Type B pancreatic cell (in vitro differentiated cells): ENCODE measurements around the gene PRKAR2B. TPM values are rescaled to one million over a fixed set of nuclear protein-coding genes. Genes with fewer than 3 reads are reported as not detected.

ENCODE experiments used
- DNase-seq: peaks from one replicate; pipeline ENCODE4 v3.0.0; 2021; ENCODE audit warnings: mixed read lengths; ENCODE audit not compliant: unreplicated experiment; ENCODE audit errors: extremely low spot score
- H3K27ac Mint-ChIP-seq: 2 replicates; pipeline ENCODE4 v1.8.0; 2021; ENCODE audit warnings: mild to moderate bottlenecking, mixed read lengths
- H3K27me3 Mint-ChIP-seq: 2 replicates; pipeline ENCODE4 v1.8.0; 2021; ENCODE audit warnings: mixed read lengths
- H3K36me3 Mint-ChIP-seq: 2 replicates; pipeline ENCODE4 v1.8.0; 2021; ENCODE audit warnings: mixed read lengths
- H3K4me1 Mint-ChIP-seq: one replicate; pipeline ENCODE4 v1.8.0; 2021; ENCODE audit warnings: mixed read lengths; ENCODE audit not compliant: unreplicated experiment
- H3K4me3 Mint-ChIP-seq: 2 replicates; pipeline ENCODE4 v1.8.0; 2021; ENCODE audit warnings: mild to moderate bottlenecking, mixed read lengths
- H3K9me3 Mint-ChIP-seq: 2 replicates; pipeline ENCODE4 v1.8.0; 2021; ENCODE audit warnings: mixed read lengths
- total RNA-seq: library from RNA; stranded (reverse); gene quantifications from 2 replicates; pipeline ENCODE4 v1.2.1, GENCODE V29; 2021; ENCODE audit warnings: low replicate concordance
- TF ChIP-seq, protein P1 (sequence below): fragments of 200-600 bp; sonication (generic); conservative IDR thresholded peaks from 2 replicates; pipeline ENCODE4 v1.5.0; 2021; ENCODE audit warnings: antibody characterized with exemption, mild to moderate bottlenecking

The PRKAR2B gene
- total RNA-seq, 1 donor from 2014 or later, result 7.2 TPM

DNA sequence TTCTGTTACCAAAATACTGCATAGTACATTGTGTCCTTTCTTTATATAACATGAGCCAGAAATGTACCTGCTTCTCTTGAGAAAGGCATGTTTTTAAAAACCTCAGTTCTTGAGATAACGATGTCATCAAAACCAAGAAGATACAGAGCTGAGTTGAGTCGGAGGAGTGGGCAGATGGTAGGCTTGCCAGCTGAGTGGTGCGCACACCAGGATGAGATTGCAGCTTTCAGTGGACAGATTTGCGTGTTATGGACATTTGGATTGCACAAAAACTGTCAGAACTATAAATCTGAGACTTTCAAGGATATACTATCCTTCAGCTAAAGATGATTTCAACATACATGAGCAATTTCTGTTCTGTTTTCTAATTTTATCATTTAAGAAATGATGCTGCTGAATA lies 25.0 kb downstream of the PRKAR2B start:
- Mint-ChIP-seq H3K4me3 (no peak overlapping the region), H3K36me3 (no peaks in the 10 kb centered on the region), H3K27me3 (no peaks in the 10 kb centered on the region), H3K4me1 (no peaks in the 10 kb centered on the region), H3K9me3 (no peaks in the 10 kb centered on the region), H3K27ac (no peak overlapping the region)
- DNase-seq, result no peak
- TF ChIP-seq, protein P1, sequence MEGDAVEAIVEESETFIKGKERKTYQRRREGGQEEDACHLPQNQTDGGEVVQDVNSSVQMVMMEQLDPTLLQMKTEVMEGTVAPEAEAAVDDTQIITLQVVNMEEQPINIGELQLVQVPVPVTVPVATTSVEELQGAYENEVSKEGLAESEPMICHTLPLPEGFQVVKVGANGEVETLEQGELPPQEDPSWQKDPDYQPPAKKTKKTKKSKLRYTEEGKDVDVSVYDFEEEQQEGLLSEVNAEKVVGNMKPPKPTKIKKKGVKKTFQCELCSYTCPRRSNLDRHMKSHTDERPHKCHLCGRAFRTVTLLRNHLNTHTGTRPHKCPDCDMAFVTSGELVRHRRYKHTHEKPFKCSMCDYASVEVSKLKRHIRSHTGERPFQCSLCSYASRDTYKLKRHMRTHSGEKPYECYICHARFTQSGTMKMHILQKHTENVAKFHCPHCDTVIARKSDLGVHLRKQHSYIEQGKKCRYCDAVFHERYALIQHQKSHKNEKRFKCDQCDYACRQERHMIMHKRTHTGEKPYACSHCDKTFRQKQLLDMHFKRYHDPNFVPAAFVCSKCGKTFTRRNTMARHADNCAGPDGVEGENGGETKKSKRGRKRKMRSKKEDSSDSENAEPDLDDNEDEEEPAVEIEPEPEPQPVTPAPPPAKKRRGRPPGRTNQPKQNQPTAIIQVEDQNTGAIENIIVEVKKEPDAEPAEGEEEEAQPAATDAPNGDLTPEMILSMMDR, result no peak

DNA sequence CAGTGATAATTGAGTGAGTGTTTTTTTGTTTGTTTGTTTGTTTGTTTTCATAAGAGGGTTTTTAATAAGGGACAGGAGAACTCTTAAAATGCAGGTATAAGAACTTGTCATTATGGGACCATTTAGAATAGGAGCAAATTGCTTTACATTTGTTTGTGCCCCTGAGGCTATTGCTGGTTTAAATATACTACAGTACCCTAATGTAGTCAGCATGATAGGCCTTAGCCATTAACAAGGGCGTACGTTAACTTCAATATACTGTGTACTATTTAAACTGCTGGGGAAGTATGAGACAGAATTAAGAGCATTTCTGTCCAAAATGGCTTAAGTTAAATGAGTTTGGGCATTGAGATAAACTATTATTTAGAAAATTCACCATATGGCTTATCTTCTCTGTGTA lies 26.2 kb downstream of the PRKAR2B start:
- H3K27ac Mint-ChIP-seq, result no peak overlapping the region
- no peak overlapping the region for H3K4me3 Mint-ChIP-seq
- H3K9me3 Mint-ChIP-seq, result no peaks in the 10 kb centered on the region
- no peaks in the 10 kb centered on the region for H3K27me3 Mint-ChIP-seq
- no peaks in the 10 kb centered on the region for H3K36me3 Mint-ChIP-seq
- DNase-seq, result no peak
- no peaks in the 10 kb centered on the region for H3K4me1 Mint-ChIP-seq
- TF ChIP-seq, protein P1, result no peak

DNA sequence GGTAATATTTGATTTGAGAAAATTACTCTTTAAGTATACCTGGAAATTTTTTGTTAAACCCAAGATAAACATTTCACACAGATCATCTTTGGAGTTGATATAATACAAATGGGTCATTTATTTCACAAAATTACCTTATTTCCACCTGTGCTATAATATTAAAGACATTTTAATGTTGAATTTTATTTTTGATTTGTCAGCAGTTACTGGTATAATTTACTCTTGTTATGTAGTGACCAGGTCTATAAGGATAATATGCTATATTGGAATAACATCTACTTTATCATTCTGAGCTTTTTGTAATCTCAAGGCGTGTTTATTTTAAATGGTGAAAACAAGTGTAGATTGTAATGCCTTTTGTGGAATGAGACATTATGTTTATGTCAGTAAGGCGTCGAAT lies 26.6 kb downstream of the PRKAR2B start:
- no peak overlapping the region for H3K4me3 Mint-ChIP-seq
- no peaks in the 10 kb centered on the region for H3K4me1 Mint-ChIP-seq
- TF ChIP-seq, protein P1, result no peak
- no peaks in the 10 kb centered on the region for H3K9me3 Mint-ChIP-seq
- no peaks in the 10 kb centered on the region for H3K27me3 Mint-ChIP-seq
- H3K36me3 Mint-ChIP-seq, result no peaks in the 10 kb centered on the region
- no peak overlapping the region for H3K27ac Mint-ChIP-seq
- no peak for DNase-seq

DNA sequence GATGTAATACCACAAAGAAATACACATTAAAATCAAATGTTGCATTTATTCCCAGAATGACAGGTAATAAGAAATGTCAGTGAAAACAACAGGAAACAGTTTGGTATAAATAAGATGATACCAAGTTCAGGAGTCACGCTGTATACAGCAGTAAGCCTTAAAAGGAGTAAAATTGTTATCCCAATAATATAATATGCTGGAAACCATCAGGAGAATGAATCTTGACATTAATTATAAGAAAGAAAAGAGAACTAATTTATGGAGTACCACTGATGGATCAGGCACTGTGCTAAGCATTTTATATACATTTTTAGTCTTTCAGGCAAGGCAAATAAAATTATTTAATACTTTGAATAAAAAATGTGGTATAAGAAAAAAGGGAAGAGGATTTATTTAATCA lies 27.6 kb downstream of the PRKAR2B start:
- Mint-ChIP-seq H3K4me3 (no peak overlapping the region), H3K36me3 (no peaks in the 10 kb centered on the region), H3K4me1 (no peaks in the 10 kb centered on the region), H3K27ac (no peak overlapping the region), H3K27me3 (no peaks in the 10 kb centered on the region), H3K9me3 (no peaks in the 10 kb centered on the region)
- TF ChIP-seq, protein P1, result no peak
- no peak for DNase-seq

DNA sequence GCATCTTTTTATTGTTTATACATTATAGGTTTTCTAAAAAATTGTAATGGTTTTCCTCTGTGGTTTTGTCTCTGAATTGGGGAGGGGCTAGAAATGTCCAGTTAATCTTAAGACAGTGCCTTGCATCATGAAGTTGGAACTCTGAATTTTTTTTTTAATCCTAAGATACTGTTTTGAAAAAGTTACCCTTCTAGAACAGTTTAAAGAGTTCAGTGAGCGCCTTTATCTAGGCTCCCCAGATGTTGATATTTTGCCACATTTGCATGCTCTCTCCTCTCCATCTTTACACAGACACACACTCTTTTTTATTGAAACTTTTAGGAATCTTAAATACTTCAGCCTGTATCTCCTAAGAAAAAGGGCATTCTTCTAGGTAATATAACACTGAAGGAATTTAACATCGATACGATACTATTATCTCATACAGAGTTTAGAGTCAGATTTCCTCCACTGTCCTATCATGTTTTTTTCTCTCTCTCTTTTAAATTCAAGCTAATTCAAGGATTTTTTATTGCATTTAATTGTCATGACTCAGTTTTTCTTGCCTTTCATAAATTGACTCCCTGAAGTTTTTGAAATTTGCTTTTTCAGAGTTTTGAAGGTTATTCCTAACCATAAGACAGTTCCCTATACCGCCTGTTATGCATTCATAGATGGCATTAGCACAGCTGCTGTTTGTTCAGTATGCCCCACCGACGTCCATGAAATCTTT lies 31.5 kb downstream of the PRKAR2B start:
- Mint-ChIP-seq H3K27me3 (no peaks in the 10 kb centered on the region), H3K4me1 (no peaks in the 10 kb centered on the region), H3K4me3 (no peak overlapping the region), H3K36me3 (no peaks in the 10 kb centered on the region), H3K27ac (no peak overlapping the region), H3K9me3 (no peaks in the 10 kb centered on the region)
- no peak for DNase-seq
- TF ChIP-seq, protein P1, result no peak
